GM18526 (cell line): ENCODE measurements around the gene MTUS2.

Source experiments
- POLR2A ChIP-seq: IDR thresholded peaks from 3 replicates; pipeline ENCODE4 v1.6.1; 2011; ENCODE audit not compliant: insufficient read length; ENCODE audit errors: extremely low read depth

The MTUS2 gene

DNA sequence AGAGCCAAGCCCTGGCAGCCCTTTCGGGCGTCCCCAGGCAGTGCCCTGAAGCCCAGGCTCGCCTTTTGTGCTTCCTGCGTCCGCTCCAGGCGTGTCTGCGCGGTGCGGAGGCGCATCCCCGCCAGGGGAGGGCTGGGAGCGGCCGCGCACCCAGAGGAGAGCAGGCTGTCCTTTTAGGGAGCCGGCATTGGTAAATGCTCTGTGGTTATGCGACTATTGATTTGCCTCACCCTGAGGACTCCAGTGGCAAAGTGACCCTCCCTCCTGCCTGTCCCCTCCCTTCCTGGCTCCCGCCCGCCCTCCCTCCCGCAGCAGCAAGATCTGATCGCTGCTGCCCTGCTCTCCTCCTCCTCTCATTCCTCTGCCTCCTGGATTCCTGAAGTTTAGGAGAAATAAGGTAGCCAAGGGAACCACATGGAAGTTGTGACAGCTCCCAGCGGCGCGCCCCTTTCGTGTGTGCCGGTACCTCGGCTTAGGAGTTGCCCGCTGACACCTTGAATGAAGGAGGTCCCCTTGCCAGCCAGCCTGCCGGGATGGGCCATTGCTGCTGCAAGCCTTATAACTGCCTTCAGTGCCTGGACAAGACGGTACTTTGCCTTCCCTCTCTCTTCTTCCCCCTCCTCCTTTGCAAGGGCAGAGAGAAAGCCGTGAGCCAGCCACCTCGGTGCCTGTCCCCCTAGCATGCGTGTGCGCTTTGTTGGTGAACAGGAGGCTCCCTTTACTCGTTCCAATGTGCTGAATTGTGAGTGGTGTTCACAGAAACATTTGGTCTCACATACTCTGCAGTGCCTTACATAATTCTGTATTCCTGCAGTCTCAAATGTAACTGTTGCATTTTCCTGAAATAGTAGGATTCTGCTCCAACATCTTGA lies 608.4 kb downstream of the MTUS2 start:
- TF ChIP-seq POLR2A, result no peak

DNA sequence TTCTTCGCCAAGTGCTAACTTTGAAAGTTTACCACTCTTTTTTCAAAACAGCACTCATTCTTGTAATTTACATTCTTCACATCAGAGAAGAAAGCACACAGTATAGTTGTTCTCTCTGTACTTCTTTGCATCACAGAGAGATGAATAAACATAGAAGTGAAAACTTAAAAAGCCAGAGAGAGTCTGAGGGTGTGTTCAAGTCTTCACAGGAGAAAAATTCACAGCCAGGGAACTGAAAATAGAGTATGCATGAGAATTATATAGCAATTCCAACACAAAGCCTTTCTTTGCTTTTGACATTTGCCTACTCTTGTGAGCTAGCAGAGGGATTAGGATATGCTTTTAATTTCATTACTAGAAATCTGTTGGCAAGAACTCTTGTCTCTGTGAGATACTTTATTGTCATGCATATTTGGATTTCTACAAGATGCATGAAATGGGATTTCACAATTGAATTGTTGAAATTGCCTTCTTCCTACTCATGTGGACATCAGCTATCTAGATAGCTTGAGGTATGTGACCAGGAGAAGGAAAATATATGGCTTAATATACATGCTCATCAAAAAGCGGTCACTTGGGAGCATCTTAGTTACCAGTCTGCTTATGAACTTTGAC lies 609.3 kb downstream of the MTUS2 start:
- no peak for TF ChIP-seq POLR2A

DNA sequence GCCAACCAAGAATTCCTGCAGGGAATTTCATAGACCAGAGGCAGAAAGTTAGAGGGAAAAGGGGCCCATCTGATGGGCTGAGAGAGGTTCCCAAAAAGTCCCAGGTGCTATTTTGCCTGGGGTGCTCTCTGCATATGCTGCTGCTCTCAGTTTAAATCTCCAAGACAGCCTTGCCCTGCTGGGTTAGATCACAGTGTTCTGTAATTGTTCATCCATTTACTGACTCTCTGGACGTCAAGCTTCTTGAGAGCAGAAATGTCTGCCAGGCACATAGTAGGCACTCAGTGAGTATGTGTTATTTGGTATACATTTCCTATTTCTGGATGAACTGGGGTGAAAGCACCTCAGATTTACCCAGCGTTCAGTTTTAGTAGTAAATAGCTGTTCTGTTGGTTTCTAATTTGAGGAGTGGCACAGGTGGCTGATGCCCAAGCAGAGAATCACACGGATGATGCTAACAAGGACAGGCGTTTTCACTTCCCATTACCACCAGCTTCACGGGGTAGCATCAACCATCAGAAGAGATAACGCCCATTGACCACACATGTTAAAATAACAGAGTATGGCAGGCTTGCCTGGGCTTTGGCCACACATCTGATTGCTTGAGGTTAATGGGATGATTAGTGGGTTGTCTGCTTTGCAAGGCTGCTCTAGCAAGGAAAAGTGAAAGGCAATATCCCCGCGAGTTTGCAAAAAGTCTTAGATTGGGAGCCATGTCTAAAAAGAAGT lies 614.2 kb downstream of the MTUS2 start:
- TF ChIP-seq POLR2A, result no peak

DNA sequence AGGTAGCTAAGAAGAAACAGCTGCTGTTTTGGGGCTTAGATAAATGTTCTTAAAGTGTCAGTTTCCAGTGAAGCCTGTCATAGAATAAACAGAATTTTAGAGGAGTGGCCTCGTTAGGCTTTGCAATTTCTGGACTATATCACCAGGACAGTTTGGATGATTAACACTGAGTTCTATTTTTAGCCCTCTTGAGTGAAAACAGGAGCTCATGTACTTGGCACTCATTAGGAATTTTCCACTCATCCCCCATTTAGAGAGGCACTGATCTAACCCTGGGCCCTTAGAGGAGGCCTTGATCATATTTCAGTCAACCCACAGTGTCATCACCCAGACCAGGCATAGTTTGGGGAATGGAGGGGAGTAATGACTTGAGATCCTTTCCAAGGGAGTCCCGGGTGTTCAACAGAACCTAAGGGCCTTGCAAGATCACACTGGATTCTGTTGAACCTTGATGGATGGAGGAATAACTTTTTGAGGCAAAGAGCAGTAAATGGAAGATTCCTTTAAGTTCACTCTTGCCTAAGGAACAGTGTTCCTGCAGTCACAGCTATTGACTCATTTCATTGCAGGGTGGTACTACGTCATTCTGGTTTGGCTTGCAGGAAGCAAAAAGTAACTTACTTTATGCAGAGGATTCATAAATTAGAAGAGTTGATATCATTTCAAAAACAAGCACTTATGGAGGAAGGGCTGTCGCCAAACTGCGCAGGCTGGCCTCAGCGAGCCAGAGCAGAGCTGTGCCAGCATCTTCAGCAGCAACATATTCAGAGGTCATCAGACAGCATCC lies 615.2 kb downstream of the MTUS2 start:
- no peak for TF ChIP-seq POLR2A

DNA sequence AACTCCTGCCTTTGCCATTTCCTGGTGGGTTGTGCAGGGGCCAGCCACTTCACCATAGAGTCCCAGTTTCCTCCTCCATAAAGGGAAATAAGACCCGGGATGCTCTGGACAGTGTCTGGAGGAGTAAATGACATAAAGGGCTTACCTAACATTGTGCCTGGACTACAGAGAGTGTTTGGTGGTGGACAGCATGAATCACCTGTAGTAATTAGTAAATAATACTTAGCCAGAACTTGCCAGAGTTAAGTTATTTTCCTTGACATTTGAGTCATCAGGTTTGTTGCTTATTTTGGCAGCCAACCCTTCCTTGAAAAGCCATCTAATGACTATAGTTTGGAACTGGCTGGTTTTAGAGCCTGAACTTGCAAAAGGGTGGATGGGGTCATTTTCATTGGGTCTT lies 616.2 kb downstream of the MTUS2 start:
- TF ChIP-seq POLR2A, result no peak

DNA sequence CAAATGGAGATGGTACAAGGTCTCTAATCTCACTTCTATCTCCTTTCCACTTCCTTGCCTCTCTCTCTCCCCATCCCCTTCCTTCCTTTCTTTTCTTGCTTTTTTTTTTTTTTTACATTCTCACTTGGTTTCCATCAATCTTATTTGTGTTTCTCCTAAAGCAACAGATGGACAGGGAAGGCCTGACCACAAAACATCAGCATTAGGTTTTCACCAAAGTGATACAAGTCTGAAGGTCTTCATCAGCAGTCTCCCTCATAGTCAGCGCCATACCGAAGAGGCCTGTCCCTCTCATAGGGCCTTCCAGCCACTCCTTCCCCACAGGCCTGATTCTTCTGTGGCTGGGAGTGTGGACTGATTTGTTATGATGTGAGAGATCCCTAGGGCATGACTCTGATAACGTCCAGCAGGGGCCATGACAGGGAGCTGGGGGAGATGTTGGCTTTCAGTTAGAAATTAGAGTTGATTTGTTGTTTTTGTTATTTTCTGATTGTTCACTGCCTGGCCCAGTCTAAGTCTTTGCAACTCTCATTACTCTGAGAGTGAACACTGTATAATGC lies 616.7 kb downstream of the MTUS2 start:
- no peak for TF ChIP-seq POLR2A

DNA sequence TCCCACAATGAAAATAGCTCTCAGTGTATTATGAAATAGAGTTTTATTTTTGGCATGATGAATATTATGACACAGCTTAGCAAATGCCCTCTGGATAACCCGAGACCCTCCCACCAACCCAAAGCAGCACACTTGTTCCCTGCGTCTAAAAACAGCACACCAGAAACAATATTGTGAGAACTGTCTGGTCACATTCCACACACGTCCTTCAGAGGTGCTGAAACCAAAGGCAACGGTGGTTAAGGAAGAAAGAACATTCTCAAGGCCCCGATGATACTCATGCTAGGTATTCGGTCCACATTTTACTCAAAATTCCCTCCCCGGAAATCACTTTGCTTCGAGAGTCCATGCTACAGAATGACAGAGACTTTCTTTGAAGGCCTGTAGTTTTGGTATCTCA lies 618.6 kb downstream of the MTUS2 start:
- TF ChIP-seq POLR2A, result no peak

DNA sequence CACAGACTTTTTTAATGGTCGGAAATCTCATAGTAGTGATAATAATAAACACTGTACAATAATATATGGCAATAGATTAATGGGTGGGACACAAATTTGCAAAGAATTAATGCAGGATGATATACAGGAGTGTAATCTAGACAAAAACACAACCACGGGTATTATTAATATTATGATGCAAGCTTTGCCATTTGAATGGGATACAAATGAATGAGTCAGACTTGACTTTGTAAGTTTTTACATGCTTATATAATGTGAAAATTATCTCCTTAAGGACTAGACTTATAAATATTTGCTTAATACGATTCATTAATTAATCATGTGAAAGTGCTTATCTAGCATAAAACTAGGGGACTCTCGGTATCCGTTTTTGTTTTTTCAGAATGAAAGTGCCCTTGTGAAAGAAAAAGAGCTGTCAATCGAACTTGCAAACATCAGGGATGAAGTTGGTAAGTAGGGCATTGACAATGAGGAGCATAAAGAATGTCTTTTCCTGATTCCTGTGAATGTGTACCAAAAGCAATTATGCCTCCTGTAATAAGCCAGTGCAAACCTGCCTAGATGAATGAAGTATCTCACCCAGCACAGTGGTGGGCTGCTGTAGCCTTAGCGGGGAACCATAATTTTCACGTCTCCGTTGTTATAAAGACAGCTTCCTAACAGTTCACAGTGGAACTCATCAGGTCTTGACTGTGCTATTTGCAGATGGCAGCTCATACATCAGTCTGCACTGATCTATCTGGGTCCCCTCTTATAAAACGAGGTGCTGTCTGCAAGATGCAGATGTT lies 619.7 kb downstream of the MTUS2 start:
- TF ChIP-seq POLR2A, result no peak

DNA sequence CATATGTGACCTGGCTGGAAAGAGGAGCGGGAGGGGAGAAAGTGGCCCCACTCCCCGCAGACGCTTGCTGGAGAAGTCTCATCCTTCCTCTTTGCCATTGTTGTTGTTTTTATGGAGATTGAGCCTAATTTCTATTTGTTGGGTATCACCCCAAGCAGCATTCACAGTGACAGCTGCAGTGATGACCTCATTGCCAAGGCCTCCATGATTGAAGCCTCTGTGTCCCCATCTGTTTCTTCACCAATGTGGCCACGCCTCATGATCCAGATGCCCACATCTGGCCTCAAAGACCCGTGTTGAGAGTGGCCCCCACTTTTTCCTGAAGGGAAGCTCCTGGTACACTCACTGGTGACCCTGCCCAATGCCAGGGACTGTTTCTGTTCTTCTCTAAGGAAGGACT lies 621.2 kb downstream of the MTUS2 start:
- TF ChIP-seq POLR2A, result no peak

DNA sequence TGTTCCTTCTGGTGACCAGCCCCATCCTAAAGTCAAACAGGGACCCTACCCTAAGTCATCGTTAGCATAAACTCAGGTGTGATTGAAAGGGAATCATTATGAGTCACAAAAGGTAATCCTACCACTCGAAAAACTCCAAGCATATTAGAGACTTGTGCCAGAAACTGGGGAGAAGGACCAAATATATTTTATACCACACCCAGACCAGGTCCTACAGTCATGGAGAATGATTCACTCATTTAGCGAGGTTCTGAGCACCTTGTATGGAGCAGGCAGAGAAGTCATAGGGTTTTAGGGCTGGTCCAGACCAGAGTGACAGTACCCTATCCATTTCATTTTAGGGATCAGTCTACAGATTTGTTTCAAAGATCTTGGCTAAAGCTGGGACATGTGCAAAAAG lies 625.9 kb downstream of the MTUS2 start:
- TF ChIP-seq POLR2A, result no peak

DNA sequence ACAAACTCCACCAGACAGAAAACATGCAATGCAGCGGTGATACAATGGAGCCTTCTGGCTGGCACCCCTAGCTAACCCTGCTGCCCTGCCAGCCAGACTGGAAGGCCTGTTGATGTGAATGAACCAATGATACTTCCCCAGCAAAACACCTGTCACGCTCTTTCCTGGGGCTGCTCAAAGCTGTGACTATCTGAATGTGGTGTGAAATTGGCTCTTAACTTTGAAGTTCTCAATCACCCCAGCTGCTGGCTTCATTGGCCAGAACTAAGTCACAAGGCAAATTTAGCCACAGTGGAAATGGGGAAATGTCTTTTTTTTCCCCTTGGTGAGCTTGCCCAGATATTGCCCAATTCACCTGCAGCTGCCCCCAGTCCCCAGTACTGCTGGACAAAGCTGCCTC lies 628.0 kb downstream of the MTUS2 start:
- TF ChIP-seq POLR2A, result no peak

DNA sequence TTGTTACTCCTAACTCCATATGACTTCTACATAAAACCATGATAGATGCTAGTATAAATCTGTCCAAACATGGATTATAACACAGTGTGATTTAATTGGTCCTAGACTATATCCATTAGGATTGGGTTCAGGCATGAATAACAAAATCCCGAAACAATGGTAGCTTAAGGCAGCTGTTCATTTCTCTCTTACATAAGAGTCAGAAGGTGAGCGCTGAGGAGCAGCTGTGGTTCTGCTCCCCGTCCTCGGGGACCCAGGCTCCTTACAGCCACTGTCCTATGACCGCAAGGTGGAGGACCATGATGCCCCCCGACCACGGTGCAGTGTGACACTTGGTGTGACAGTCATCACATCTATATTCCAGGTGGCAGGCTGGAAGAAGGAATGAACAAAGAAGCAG lies 629.6 kb downstream of the MTUS2 start:
- TF ChIP-seq POLR2A, result no peak

DNA sequence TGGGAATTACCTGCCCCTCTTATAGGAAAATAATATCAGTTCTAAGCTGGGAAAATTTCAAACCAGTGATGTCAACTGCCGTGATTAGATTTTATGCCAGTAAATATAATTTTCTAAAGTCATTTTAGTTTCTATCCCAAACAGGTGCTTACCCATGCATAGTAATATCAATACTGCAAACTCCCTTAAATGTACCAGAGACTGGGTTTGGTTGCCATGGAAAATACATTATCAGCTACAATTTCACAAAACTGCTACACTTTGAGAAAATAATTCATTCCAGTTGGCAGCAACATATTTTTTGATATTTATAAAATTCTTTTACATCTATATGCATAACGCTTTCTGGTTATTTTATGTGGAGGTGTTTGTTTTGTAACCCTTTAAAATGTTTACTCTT lies 631.8 kb downstream of the MTUS2 start:
- TF ChIP-seq POLR2A, result no peak
